NOMO-1 (cell line): ENCODE measurements around the gene FRY.

Experiments used
- DNase-seq, 2 experiments: peaks; one replicate each; lab custom pipeline; 2025; ENCODE audit not compliant: unreplicated experiment in 2 of 2; lab: John Stamatoyannopoulos, UW

The FRY gene

GRCh38 chr13:32016119-32016518 lies 15.5 kb upstream of the FRY start:
- no peak for DNase-seq

DNA sequence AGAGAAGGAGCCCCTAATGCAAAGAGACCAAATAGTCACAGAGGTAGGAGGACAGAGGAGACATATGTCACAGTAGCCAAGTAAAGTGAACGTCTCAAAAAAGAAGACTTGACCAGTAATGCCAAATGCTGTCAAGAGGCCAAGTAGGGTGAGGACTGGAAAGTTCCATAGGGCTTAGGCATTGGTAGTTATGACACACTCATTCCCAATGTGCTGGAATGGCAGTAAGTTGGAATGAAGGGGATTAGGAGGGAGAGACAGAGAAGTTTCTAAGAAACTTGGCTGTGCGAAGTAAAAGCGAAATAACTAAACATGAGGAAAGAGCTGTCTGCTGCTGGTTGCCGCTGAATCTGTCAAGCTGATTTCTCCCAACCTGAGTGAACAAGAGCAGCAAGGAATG lies 14.9 kb upstream of the FRY start:
- no peak for DNase-seq

- DNase-seq, result peak; percentile 71 to 88
Observed at GRCh38 chr13:32017474-32017873, 14.1 kb upstream of the FRY start.

GRCh38 chr13:32019612-32020233 lies 11.9 kb upstream of the FRY start:
- DNase-seq, result peak; percentile 42 to 50

GRCh38 chr13:32021785-32022184 lies 9.8 kb upstream of the FRY start:
- no peak for DNase-seq

- no peak for DNase-seq
Observed at GRCh38 chr13:32022311-32022710, 9.3 kb upstream of the FRY start.

DNA sequence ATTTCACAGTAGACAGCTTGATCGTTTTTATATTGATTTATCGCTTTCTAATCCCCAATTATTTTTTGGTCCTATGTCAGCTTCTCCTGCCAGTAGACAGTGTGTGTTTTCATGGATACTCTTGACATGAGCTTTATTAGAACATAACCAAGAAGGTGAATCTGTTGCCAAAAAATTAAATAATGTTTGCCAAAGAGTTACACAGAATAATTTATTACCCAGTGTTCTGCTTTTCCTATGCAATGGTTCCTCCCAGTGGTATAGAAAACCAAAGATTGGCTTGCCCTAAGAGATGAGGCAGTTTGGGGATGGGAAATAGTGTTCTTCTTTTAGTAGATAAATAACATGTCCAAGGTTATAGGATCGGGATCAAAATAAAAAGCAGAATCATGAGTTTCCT lies 8.5 kb upstream of the FRY start:
- no peak for DNase-seq

DNA sequence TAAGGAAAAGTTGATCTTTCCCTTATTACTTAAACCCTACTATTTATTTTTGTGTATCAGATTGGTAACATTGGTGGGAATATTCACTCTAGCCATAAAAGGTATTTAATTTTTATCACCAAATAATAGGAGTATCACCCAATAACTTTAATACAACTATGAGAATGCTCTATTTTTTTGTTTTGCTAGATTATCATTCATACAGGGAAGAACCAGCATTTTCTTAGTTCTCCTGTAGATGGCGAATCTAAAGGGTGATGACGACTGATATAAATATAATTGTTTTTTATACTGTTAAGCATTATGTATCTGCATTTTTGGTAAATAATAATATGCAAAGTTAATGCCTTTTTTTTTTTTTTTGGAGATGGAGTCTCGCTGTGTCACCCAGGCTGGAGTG lies 7.9 kb upstream of the FRY start:
- no peak for DNase-seq

DNA sequence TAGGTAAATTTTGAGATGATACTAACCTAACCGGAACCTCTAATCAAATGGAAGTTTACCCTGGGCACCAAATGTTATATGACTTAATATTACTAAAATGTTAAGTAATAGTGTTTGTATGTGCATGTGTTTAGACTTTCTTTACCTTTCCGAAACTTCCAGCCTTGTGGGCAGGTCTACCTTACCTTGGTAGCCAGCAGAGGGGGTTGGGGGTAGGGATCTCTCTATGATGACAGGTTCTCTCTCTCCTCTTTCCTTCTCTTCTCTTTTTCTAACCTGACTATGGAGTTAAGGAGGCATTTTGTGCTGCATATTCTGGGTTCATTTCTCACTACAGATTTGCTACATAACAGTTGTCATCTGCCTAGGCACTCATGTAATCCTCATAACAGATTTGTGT lies 6.8 kb upstream of the FRY start:
- DNase-seq, result no peak

GRCh38 chr13:32025730-32026129 lies 5.8 kb upstream of the FRY start:
- DNase-seq, result no peak

DNA sequence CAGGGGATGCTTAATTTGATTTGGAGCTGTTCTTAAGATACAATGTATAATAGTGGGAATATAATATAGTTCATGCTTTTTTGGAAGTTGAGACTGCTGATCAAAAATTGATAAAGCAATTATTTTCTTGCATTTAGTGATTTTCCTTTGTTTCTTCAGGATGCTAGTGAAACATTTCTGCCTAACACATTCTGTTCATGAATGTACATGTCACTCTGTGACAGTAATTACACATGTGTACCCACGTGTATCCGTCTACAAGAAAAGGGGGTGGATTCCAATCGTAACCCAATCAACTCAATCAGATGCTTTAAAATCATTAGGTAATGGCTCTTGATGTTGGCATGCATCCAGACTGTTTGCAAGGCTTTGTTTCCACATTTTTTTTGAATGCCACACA lies 5.0 kb upstream of the FRY start:
- no peak for DNase-seq

DNA sequence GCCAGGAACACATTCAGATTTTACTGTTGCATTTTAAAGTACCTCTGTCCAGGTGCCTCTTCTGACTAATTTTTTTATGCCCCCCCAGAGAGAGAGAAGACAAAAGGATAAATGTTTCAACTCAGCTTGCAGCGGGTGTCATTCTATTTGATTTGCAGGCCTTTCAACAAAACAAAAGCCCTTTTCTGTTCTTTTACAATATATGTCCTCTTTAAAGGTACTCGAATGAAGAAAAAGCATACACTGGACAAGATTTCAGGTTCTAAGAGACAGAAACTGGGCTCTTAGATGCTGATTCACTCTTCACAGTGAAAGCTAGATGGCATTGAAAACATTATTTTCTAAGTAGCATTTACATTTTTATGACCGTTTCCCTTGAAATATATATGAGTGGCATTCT lies 2.9 kb upstream of the FRY start:
- DNase-seq, result peak in 1 of 2 experiments; percentile 28

GRCh38 chr13:32029684-32030083 lies 1.9 kb upstream of the FRY start:
- DNase-seq, result no peak

DNA sequence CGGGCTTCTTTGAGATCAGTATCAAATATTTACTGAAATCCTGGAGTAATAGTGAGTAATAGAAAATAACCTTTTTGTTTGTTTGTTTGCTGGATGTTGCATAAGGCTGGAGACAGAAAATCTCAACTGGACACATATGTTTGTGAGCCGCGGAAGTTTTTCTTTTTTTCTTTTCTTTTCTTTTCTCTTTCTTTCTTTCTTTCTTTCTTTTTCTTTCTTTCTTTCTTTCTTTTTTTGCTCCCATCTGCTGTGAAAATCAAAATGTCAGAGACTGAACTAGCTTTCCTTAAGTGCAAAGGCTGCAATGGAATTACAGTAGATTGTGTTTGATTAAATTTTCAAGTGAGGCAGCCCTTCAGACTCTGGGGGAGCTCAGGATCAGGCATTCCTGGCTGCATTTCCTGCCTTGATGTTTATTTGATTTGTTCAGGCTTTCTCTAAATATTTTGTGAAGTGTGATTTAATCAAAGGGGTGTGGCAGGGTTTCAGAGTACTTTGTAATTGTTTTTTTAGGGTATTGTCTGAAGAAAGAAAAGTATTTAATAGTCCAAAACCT lies 319 bp downstream of the FRY start:
- DNase-seq, result no peak

DNA sequence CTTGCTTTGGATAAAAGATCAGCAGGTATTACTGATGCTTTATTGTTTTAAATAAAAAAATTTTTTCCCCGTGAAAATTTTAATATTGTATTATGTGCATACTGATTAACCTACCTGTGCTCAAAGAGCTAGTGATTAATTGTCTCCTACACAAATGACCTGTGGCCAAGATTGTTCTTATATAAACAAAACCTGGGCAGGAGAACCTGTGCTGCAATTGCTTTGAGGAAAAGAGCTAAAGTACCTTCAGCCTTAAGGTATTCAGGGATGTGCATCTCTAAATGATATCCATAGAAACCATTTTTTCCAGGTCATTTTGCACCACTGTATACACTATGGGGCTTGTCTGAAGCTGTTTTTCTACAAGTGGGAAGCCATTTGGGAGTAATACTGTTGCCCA lies 1.2 kb downstream of the FRY start:
- DNase-seq, result no peak

DNA sequence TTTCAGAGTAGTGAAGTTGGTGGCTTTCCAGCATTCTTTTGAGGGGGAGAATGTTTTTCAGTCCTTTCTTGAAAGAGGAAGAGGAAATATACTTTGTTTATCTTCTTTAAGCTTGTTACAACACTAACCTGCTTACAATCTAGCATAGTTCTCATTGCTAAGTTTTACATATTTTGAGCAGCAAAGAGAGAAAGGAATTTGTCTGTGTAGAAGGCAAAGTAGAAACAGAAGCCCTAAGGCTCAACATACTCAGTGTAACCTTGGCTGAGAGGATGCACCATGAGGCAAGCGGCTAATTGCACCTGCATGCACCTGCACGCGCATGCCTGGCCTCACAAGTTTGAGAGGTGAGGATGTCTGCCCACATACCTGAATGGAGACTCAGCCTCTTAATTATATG lies 2.2 kb downstream of the FRY start:
- DNase-seq, result peak in 1 of 2 experiments; percentile 51

DNA sequence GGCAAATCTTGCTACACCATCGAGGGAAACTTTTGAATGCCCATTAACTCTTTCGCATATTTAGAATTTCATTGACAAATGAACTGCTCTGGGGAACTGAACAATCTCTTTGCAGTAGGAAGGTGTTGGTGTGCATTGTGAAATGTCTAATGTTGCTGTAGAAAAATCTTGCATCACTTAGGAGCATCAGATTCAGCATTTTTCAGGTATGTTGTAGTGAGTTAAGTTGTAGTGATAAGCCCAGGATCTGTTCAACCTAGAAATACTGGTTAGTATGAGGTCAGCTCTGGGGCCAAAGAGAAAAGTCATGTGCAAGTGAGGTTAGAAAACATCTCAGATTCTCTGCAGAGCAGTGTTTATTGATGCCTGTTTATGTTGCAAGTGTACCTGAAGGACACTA lies 4.1 kb downstream of the FRY start:
- DNase-seq, result peak in 1 of 2 experiments; percentile 71

GRCh38 chr13:32036126-32036695 lies 4.6 kb downstream of the FRY start:
- peak; percentile 89 to 95 for DNase-seq

GRCh38 chr13:32036757-32037156 lies 5.2 kb downstream of the FRY start:
- DNase-seq, result no peak

DNA sequence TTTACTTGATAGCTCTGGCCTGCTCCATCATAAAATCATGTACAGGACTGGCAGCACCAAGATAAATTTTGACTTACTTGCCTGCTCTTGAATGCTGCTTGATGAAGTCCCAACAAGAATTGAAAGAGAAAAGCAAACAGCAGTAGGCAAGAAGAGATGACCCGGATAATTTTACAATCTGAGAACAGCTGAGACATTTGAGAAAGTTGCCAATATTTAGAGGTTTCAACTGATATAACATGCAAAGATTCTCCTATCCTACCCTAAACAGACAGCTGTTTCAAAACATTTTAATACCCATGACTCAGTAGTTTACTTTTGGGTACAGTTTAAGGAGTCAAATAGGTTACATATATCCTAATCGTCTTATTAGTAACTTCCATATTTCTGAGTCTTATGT lies 5.9 kb downstream of the FRY start:
- no peak for DNase-seq

DNA sequence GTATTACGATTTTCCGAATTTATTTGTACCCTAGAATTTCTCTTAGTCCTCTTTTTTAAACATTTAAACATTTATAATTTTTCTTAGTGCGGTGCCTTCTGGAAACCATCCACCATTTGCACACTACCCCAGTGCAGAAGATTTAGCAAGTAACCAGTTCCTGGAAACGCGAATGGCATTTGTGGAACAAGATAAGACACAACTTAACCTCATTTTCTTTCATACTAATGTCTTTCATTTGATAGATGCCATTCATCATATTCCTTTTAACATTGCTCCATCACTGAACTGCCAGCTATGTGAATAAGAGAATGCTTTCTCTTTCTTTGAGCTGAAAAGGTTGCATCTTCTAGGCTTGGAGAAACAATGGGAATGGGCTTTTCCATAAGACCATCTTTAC lies 6.8 kb downstream of the FRY start:
- no peak for DNase-seq

- no peak for DNase-seq
Observed at GRCh38 chr13:32039056-32039455, 7.5 kb downstream of the FRY start.

GRCh38 chr13:32039528-32039927 lies 8.0 kb downstream of the FRY start:
- no peak for DNase-seq
